ENCODE data around the gene DUSP1. TPM values are rescaled to one million over a fixed set of nuclear protein-coding genes. Genes with fewer than 3 reads are reported as not detected.
A peak's percentile ranks its signal among the peaks of the same experiment; 100 is the strongest.

The DUSP1 gene
- total RNA-seq, 2 donors from 2014 or later = 14.5 to 24.5 TPM

- ATAC-seq (replicated peaks in 1 of 2) (peak in 1 of 2 donors; percentile 70), DNase-seq (no peak)
- Mint-ChIP-seq H3K27ac (no peak overlapping the region), H3K9me3 (no peaks in the 10 kb centered on the region), H3K4me3 (peak overlapping the region; percentile 4 to 28), H3K27me3 (ENCODE audit: low read depth) (no peaks in the 10 kb centered on the region), H3K36me3 (ENCODE audit: insufficient read depth in 2 of 2) (no peaks in the 10 kb centered on the region), H3K4me1 (ENCODE audit: low read depth) (peaks cover 6% of the 10 kb centered on the region)
These were observed 48.6 kb downstream of the DUSP1 start for GRCh38 chr5:172722327-172722815.

DNA sequence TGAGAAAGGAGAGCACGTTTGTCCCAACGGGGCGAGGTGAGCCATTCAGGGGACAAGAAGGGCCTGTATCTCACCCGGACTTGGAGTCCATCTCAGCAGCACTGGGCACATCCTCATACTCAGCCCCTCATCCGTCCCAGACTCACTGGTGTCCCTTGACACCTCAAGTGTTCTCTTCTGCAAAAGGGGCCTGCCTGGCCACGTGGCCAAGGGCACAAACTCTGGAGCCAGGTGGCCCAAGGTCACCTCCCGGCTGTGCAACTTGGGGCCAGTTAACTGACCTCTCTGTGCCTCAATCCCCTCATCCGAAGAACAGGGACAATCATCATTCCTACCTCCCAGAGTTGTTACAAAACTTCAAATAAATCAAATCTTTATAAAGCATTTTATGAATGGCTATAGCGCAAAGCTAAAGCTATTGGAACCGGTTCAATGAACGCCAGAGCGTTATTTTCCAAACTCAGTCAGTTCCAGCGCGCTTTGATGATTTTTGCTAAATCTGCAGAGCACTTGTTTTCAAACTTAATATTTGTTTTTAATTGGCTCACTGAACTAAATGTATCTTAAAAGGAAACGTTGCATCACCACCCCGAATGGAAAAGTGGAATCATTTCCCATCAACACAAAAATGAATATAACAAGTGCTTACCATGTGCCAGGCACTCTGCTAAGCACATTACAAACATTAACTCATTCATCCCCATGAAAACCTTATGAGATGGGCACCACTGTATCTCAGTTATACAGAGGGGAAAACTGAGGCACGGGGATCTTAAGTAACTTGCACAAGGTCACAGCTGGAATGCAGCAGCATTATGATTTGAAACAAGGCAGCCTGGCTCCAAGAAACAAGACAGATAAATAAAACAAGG lies 49.3 kb downstream of the DUSP1 start:
- Mint-ChIP-seq H3K27ac (no peak overlapping the region), H3K27me3 (ENCODE audit: low read depth) (no peaks in the 10 kb centered on the region), H3K4me1 (ENCODE audit: low read depth) (peaks cover 12% of the 10 kb centered on the region), H3K9me3 (no peaks in the 10 kb centered on the region), H3K36me3 (ENCODE audit: insufficient read depth in 2 of 2) (no peaks in the 10 kb centered on the region), H3K4me3 (peak overlapping the region in 1 of 2 donors; percentile 28)
- no peak for DNase-seq
- ATAC-seq (replicated peaks in 1 of 2) = peak in 1 of 2 donors; percentile 17

GRCh38 chr5:172720655-172721054 lies 50.3 kb downstream of the DUSP1 start:
- no peak for ATAC-seq (replicated peaks in 1 of 2)
- Mint-ChIP-seq H3K4me1 (ENCODE audit: low read depth) (peaks cover 13% of the 10 kb centered on the region), H3K27ac (no peak overlapping the region), H3K36me3 (ENCODE audit: insufficient read depth in 2 of 2) (no peaks in the 10 kb centered on the region), H3K9me3 (no peaks in the 10 kb centered on the region), H3K27me3 (ENCODE audit: low read depth) (no peaks in the 10 kb centered on the region), H3K4me3 (no peak overlapping the region)
- DNase-seq = no peak

DNA sequence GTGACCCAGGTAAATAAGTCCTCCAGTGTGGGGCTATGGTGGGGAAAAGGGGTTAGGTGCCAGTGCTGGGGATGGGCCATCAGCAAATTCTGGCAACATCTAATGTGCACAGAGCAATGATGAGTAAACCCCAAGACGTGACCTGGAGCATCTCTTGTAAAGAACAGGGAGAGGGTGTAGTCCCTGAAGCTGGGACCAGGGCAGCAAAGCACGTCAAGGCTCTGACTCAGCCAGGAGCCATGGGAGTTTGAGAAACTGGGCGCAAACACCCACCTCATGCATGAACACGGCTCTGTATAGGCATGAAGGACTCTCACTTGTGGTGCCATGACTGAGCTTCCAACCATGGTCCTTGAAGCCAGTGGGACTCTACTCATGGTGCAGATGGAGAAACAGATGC lies 51.8 kb downstream of the DUSP1 start:
- DNase-seq (no peak), ATAC-seq (replicated peaks in 1 of 2) (no peak)
- Mint-ChIP-seq H3K27ac (no peak overlapping the region), H3K4me1 (ENCODE audit: low read depth) (peaks cover 13% of the 10 kb centered on the region), H3K27me3 (ENCODE audit: low read depth) (peaks cover 3% of the 10 kb centered on the region), H3K4me3 (no peak overlapping the region), H3K36me3 (ENCODE audit: insufficient read depth in 2 of 2) (no peaks in the 10 kb centered on the region), H3K9me3 (no peaks in the 10 kb centered on the region)

- no peak overlapping the region for H3K4me3 Mint-ChIP-seq
- H3K27ac Mint-ChIP-seq = no peak overlapping the region
- H3K4me1 Mint-ChIP-seq (ENCODE audit: low read depth) = peaks cover 13% of the 10 kb centered on the region
- peaks cover 7% of the 10 kb centered on the region for H3K27me3 Mint-ChIP-seq (ENCODE audit: low read depth)
- ATAC-seq (replicated peaks in 1 of 2) (no peak), DNase-seq (no peak)
- no peaks in the 10 kb centered on the region for H3K9me3 Mint-ChIP-seq
- no peaks in the 10 kb centered on the region for H3K36me3 Mint-ChIP-seq (ENCODE audit: insufficient read depth in 2 of 2)
These were observed 52.4 kb downstream of the DUSP1 start for GRCh38 chr5:172718527-172719114.

Other genes starting within 250 kb of the DUSP1 start
- gene NEURL1B, start 129.9 kb downstream of the DUSP1 start, total RNA-seq = under 1 TPM; 0.29 to 0.63 TPM
- 10 to 100 TPM; 66.3 to 69.3 TPM for gene ERGIC1, start 63.1 kb upstream of the DUSP1 start, total RNA-seq
- 10 to 100 TPM; 33.6 to 34.6 TPM for gene RPL26L1, start 188.2 kb upstream of the DUSP1 start, total RNA-seq
- gene ATP6V0E1, start 212.6 kb upstream of the DUSP1 start, total RNA-seq = 100 to 1,000 TPM; 105 to 117 TPM

Measured in activated T-cell treated with anti-CD3 and anti-CD28 coated beads, Interleukin-2, amount 50 U/mL, for 72 hours (primary cell).